LoVo (cell line): ENCODE results near the gene NPHP4.

Experiments used
- DNase-seq: peaks from one replicate; pipeline ENCODE4 v3.0.0-alpha.2; 2016; ENCODE audit warnings: low spot score

Gene NPHP4

DNA sequence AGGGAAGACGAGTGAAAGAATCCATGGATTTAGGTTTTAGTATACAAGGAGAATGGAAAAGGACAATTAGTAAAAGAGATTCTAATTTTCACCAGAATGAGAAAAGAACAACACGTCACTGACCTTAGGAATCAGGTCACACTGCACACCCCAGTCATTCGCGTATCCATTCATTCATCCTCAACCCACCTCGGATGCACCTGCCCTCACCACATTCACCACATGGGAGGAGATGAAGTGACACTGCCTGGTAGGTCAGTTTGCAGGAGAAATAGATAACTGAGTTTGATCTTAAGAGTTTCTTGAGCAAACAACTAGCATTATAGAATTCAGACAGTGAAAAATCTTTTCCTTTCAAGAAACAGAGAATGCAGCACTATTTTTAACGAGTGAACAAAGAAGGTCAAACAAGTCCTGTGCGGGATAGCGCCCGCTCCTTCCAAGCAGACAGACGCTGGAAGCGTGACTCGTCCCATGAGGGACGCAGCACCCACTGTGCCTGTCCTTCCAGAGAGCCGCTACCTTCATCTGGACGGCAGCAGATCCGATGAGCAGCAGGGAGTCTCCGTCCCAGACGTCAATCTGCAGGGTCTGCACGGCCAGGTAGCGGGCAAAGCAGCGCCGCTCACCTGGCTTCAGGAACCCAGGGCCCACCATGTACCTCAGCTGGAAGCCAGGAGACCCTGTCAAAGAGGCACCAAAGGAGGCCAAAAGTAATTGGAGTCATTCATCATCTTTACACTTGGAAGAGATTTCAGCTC is 101.7 kb downstream of the NPHP4 start:
- DNase-seq: no peak

DNA sequence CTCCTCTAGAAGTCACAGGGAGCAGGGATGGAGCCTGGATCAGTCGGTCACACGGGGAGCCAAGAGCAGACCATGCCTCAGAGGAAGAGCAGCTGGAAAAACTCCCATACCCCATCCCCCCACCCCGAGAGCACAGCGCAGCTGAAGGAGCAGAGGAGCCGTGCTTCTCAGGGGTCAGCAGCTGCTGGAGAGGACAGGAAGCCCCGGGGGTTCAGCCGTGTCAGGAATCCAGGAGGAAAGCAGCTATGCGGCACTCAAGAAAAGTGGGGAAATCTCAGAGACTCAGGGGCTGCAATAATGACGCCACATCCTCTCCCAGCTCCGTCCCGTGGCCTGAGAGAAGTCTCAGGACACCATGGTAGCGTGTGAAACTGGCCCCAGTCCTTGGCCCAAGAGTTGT is 102.3 kb downstream of the NPHP4 start:
- DNase-seq: no peak

DNA sequence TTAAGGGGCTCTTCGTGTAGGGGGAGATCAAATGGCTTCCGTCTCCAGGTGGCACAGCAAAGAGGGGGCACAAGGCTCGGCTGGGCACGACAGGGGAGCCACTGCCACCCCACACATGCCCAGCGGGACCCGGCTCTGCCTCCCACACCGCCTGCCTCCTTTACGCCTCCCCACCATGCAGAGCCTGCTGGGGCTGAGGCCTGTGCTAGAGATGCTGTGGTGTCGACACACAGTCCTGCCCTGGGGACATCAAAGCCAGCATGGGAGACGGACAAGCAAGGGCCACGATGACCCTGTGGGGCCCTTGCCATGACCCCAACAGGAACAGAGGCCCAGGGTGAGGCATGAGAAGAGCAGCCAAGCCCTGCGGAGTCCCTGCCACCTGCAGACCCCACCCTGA is 102.8 kb downstream of the NPHP4 start:
- no peak for DNase-seq

DNA sequence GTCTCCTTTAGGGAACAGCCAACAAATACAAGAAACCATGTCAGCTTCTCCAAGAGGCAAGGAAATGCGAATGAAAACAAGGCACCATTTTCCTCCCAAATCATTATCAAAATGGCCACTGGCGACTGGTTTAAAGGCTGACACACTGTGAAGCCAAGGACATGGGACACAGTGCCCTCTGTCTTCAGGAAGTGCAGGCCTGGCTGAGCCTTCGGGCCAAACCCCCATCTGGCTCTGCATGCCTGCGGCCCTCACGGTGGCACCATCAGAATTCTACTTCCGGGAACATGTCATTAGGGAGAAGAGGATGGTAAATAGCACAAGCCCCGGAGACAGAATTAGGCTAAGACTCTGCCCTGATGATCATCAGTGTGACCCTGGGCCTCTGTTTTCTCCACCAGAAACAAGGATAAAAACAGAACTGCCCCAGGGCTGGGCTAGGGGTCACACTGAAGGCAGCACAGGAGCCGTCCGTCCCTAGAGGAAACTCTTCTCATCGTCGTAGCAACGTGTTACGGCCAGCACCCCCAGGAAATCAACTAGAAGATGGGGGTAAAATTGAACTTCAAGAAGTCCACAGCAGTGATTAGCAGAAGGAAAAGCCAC is 103.5 kb downstream of the NPHP4 start:
- no peak for DNase-seq

DNA sequence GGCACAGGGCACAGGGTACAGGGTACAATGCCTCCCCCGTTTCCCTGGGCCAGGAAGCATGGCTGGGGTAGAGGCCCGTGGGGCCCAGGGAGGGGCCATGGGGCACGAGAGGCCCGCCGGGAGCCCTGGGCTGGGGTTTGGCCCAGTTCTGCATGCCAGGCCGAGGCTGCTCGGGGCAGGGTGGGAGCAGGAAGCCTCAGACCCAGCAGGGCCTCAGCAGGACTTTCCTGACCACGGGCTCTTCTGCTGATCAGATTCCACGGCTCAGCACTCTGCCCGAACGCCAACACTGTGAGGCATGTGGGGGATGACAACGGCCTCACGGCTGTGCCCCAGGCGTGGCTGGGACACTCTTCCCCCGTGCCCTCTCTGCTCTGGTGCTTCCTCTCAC is 104.3 kb downstream of the NPHP4 start:
- DNase-seq: no peak

DNA sequence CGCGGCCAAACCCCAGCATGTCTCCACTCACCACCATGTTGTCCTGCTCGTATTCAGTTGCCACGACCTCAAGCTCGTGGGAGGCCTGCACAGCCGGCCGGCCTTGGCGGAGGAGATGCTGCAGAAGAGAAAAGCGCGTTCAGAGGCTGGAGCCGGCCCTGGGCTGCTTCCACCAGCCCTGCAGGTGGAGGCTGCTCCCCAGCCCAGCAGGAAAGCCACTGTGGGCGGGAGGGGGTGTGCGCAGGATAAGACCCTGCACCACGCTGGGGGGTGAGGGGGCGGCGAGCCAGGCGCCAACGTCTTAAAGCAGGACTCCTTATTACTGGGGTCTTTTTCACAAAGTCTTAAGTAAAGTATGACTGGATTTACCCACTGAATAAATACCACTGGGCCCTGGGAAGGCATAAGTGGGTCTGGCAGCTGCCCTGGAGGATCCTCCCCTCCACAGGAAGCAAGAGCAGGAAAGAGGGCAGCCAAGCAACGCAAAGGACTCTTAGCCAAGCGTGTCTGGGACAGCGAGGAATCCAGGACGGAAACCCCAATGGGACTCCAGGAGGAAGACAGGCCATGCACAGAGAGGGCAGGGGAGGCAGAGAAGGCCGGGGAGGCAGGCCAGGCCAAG is 104.8 kb downstream of the NPHP4 start:
- DNase-seq: no peak

DNA sequence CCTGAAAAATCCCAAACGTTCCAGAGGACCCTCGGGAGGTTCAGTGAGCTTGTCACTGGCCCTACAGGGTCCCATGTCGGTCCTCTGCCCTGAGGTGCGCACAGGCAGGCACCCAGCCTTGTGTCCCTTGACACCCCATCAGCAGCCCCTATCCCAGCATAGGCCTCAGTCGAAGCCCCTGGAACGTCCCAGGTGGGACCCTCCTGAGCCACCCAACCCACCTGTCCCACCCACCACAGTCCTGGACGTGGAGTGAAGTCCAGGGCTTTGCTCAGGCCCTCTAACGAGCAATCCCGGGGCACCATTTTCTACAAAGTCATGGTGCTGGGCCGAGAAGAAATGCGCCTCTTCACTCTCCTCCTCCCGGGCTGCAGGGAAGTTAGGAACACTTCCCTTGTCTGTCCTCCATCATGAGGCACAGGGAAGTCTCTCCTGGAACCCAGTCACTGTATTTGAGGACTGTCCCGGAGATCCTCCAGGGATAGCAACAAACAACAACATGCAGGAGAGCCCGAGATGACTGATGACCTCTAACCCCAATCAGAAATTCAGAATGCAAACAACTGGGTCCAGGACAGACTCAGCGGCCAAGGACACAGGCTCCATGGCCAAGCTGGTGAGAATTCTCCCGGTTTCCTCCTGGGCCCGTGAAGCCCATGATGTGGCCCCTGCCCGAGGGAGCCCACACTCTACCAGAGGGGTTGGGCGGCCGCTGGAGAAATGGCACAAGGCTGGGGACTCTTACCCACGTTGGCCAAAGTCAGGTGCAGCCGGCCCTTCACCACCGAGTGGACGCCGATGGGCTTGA is 105.5 kb downstream of the NPHP4 start:
- DNase-seq: no peak

DNA sequence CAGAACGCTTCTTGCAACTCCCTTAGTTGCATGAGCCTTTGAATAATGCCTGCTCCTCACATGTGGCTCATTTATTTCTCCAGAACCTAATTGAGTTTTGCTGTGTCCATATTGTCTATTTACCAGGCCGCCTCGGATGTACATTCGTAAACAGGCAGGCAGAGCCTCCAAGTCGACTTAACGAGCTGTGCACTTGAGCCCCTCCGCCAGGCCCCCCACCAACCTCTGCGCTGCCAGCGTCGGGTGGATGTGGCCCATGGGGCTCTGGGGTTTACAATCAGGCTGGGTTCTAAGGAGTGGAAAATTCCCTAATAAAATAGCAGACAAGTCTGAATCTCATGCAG is 106.1 kb downstream of the NPHP4 start:
- DNase-seq: no peak

DNA sequence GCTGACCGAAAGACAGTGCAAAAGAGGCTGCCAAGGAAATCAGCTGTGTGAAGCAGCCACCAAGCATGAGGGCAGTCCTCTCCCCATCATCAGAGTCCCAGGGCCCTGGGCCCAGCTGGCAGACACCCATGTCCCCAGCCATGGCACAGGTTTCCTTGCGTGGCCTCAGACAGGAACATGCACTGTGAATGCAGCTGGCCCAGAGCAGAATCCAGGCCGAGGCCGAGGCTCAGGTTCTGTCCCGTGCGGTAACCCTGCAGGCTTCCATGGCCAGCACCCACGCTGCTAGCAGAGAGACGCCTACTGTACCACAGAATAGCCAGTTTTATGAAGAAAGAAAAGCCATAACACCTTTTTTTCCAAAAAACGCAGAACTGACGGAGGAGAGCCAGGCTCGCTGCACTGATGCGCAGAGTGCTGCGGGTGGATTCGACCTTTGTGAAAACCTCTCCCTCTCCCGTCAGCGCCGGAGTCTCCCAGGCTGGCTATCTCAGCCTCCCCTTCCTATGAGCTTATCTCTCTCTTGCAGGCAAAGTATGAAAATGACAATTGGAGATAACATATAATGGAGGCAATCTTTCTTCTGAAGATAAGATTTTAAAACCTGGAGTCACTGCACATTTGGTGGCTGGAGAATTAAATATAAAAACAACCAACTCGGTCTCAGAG is 106.6 kb downstream of the NPHP4 start:
- DNase-seq: no peak

DNA sequence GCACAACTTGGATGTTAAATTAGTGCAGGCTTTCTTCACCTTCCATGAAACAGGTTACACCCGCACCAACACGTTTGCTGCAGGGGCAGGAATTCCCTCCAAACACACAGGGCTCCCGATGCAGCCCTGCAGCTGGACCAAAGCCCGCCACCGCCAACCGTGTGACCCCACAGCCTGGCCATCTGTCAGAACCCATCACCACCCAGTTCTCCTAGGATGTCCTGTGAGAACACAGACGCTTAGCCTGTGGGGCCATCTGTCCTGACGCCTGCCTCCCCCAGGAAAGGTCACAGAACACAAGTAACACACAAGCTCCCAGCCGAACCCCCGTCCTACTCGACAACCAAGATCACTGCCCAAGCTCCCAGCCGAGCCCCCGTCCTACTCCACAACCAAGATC is 108.1 kb downstream of the NPHP4 start:
- no peak for DNase-seq

DNA sequence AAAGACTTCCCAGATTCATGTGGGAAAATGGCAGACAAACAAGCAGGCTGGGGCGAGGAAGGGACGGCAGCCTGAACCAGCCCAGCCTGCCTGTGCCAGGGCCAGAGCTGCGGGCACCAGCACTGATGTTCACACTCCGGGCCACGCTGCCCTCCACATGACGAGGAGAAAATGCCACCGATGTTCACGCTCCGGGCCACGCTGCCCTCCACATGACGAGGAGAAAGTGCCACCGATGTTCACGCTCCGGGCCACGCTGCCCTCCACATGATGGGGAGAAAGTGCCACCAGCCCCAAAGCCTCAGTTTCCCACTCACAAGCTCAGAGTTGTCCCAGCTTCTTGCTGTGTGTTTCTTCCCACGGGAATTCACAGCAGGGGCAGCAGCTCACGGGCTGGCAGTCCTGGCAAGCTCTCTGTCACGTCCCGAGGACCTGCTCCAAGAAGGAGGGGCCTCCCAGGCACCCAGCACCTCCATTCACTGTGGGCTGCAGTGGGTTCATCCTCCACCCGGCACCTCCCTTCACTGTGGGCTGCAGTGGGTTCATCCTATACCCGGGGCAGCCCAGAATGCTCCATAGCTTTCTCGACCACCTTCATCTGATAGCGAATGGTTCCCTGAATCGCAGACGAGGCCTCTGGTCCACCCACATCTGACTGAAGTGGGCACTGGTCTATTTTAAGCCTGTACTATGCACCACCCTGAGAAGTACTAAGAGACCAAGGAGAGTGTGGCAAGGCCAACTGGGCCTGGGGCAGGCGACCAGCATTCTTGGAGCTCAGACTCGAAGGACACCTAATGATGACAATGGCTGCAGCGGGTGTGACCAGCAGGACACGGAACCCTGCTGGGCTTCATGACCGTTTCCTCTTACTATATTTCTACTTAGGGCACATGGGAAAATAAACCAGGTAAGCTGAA is 108.8 kb downstream of the NPHP4 start:
- no peak for DNase-seq

DNA sequence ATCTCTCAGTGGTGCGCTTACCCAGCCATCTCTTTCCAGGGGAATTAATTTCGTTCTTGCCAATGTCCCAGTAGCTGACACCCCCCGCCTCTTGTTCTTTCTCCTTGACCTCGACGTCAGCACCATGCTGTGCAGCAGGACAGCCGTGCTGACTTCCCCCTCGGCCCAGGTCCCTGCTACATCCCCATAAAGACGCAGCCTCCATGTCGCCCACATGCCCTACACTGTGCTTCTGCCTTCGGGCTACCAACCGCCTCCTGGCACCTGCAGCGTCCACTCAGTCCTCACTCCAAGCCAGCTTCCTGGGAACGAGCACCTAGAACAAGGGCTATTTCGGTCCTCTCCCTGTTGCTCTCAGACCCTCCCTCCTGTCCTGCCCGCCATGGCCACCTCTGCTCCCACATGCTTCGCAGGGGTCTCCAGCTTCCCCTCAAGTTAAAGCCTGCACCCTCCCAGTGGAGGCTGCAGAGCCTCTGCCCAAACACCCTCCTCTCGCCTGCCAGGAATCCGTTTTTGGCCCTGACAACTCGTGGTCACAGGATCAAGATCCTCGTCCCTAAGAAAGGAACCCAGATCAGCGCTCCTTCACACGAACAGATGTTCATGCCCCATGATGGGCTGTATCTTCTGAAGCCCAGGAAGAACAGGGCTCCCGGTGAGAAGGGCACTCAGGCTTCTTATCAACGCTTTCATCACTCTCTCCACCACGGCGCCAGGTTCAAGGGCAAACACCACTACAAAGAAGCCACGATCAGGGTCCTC is 109.7 kb downstream of the NPHP4 start:
- DNase-seq: no peak

DNA sequence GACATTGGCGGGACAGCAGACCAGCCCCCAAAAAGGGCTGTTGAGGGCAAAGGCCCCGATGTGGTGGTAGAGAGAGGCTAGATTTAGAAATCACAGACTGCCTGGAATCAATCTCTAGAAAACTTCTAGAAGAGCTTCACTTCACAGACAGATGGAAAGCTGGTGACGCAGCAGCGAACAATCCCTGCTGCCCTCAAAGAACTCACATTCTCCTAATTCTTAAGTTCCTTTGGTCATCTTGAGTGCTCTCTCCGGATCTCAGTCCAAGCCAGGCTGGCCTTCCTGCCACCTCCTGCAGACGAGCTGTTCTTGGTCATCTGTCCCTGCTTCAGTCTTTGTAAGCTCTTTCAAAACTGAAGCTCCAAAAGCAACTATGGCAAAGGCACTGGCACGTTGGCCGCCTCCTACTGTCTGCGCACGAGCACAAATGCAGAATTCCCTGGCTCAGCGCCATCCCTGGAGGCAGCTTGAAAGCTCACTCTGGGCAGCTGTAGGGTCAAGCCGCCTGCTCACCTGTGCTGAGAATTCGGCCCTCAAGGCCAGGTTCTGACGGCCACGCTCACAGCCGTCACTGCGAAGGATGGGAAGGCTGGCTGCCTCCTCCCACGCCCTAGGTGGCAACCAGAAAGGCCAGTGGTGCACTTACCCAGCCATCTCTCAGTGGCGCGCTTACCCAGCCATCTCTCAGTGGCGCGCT is 110.6 kb downstream of the NPHP4 start:
- no peak for DNase-seq

DNA sequence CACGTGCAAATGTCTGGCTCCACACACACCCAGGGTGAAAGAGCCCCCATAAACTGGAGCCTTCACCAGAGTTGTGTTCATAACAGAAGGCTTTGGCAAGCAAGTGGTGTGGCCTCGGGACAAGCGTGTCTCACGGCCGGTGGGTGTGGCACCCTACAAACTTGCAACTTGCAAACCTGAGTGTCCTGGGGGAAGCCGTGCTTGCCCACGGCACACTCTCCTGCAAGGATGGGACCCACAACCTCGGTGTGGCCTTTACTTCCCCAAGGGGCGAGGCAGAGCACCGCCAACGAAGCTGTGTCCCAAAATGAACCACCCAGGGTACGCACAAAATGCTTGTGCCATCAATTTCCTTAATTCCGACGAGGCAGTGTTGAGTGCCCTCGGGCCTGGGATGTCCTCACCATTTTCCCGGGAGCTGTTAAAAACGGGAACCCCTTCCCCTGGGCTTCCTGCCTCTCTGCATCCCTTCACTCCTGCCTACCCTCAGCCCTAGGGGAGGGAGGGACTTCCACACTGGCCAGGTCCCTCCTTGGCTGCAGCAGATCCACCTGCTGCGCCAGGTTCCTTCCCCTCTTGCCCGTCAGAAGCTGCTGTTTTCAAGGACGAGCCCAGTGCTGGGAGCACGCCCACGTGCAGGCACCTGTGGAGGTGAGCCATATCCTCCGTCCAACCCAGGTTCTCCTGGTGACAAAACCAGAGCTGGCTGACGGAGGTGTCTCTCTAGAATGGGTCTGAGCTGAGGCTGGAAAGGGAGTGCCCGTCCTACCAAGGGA is 111.4 kb downstream of the NPHP4 start:
- DNase-seq: no peak

DNA sequence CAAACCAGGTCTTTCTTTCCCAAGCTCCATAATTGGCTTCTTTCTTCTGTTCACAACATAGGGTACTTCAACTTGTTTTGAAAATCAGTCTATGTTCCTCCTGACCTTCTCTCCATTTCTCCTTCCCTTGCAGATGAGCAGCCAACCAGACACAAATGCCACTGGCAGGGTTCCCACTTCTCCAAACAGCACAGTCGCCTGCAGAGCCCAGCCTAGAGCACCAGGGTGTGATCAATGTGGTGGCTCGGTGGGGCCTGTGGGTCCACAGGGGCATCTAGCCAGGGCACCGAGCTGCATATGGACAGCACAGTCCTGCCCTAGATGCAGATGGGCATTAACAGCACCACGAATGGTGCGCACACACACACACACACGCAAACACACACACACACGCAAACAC is 112.8 kb downstream of the NPHP4 start:
- DNase-seq: no peak

DNA sequence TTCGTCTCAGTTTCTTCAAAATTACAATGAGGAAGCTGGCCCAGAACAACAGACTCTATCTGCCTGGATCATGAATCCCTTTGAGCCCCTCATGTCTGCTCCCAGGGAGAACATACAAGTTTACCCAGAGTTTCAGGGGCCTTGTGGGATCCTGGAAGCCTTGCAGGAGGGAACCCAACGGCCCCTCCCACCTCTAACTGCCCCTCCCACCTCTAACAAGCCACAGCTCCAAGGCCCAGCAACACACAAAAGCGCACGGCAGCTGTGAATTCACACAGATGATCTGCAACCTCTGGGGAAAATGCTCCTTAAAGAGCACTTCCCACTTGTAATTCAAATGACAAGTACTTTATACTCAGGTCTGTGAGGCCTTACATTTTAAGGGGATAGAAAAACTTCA is 113.3 kb downstream of the NPHP4 start:
- no peak for DNase-seq

DNA sequence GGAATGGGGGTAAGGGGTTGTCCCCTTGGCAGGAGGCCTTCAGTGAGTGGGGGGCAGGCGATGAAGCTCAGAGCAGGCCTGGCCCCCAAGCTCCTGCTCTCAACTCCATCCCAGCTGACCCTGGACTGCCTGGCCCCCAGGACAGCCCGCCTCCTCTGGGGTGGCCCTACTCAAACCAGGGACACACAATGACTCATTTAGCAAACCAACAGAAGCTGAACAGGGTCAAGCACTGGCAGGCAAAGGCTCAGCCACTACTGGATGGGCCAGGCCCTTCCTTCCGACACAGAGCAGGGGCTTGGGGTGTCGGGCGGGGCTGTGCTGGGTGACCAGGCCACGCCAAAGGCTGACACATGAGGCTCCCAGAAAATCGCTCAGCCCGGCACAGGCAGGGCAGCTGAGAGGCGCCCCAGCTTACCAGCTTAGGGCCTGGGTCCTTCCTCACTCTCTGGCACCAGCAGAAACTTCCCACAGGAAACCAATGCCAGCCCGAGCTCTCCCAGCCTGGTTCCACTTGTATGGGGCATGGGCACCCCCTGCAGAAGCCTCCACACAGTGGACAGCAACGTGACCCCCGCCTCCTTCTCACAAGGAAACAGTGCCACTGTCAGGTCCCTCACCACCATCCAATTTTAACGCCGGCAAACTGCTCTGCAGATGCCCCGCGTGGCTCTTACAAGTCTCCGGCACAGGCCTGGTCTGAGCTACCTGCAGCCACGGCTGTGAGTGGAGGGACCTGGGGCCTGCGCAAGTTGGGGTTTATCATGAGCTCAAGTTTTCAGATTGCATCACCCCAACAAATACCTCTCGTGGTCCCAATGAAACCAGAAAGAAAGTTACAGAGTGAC is 114.3 kb downstream of the NPHP4 start:
- no peak for DNase-seq

DNA sequence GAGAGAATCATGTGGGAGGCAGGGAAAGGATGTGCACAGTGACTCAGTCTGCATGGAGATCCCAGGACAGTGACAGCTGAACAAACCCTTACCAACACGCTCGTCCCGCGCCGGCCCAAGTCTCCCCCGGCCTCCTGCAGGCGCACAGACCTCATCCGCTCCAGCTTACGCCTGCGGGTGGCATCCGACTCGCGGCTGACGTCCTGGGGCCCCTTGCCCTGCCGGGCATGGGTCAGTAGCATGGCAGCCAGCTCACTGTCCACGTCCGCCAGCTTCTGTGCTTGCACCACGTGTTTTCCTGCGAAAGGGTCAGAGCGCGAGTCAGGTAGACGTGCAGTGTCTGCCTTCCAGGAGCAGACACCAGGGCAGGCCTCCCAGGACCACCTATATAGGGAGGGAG is 115.2 kb downstream of the NPHP4 start:
- no peak for DNase-seq
